GM12892 (cell line): ENCODE results near the gene PML.

Experiments
- DNase-seq: peaks from one replicate; pipeline ENCODE4 v3.0.0; 2011; ENCODE audit not compliant: insufficient read length
- FAIRE-seq: peaks from 2 replicates; lab custom pipeline; 2011; peaks lifted over from hg19 to GRCh38; lab: Jason Lieb, UNC
- POLR2A ChIP-seq: IDR thresholded peaks from 2 replicates; pipeline ENCODE4 v1.6.1; 2011; ENCODE audit warnings: low read depth, low read length, control low read depth
- POLR2AphosphoS5 ChIP-seq: IDR thresholded peaks from 2 replicates; pipeline ENCODE4 v1.6.1; 2011; ENCODE audit warnings: low read depth, low read length, control low read depth
- TAF1 ChIP-seq: IDR thresholded peaks from 2 replicates; pipeline ENCODE4 v1.6.1; 2011; ENCODE audit warnings: low read depth, mild to moderate bottlenecking, control low read depth, low read length, borderline replicate concordance

The PML gene

GRCh38 chr15:74007820-74008371, 13.4 kb downstream of the PML start:
- FAIRE-seq (peak; percentile 76), DNase-seq (no peak)
- TF ChIP-seq POLR2A (no peak), POLR2AphosphoS5 (no peak), TAF1 (no peak)

GRCh38 chr15:74008901-74009300, 14.4 kb downstream of the PML start:
- FAIRE-seq (no peak), DNase-seq (no peak)
- TF ChIP-seq TAF1 = no peak
- no peak for TF ChIP-seq POLR2AphosphoS5
- no peak for TF ChIP-seq POLR2A

GRCh38 chr15:74010929-74011540, 16.5 kb downstream of the PML start:
- TF ChIP-seq POLR2A (no peak), POLR2AphosphoS5 (no peak), TAF1 (no peak)
- no peak for DNase-seq
- FAIRE-seq = no peak

DNA sequence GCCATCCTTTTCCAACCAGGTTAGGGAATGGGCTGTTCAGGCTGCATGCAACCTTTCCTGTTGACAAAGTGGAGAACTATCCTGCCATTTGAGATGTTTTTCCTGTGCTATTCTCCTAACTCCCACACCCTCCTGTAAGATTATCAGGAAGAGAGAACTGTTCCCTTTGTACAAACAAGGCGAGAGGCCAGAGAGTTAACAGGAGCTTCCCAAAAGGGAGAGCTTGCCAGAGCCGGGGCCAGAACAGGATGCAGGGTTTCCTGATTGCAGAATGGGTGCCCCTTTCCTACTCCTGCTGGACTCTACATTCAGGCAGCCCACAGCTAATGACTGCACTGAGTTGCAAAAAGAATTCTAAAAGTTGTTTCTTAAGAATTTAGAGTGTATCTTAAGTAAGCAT, 17.1 kb downstream of the PML start:
- TF ChIP-seq POLR2A = no peak
- no peak for TF ChIP-seq TAF1
- no peak for TF ChIP-seq POLR2AphosphoS5
- no peak for FAIRE-seq
- no peak for DNase-seq

DNA sequence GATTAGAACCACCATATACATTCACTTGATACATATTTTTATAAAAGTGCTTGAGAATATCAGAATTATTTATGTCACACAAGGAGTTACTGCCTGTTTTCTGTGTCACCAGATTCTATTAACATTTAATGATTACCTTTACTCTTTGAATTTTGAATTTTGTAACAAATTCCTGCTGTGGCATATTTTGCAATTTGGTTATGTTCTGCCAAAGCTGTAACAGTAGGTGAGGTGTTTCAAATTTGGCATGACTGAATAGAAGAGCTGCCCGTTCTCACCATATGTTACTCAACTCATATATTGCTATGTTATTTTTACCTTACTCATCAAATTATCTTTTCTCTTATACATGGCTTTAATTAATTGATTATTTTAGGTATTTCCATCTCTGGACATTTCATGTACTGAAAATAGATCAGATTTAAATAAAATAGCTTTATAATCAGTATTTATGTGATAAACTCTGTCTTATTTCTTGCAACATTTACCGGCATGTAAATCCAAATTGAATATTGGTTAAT, 18.9 kb downstream of the PML start:
- no peak for DNase-seq
- FAIRE-seq = no peak
- no peak for TF ChIP-seq POLR2A
- no peak for TF ChIP-seq TAF1
- no peak for TF ChIP-seq POLR2AphosphoS5

GRCh38 chr15:74019734-74020133, 25.2 kb downstream of the PML start:
- DNase-seq (no peak), FAIRE-seq (no peak)

DNA sequence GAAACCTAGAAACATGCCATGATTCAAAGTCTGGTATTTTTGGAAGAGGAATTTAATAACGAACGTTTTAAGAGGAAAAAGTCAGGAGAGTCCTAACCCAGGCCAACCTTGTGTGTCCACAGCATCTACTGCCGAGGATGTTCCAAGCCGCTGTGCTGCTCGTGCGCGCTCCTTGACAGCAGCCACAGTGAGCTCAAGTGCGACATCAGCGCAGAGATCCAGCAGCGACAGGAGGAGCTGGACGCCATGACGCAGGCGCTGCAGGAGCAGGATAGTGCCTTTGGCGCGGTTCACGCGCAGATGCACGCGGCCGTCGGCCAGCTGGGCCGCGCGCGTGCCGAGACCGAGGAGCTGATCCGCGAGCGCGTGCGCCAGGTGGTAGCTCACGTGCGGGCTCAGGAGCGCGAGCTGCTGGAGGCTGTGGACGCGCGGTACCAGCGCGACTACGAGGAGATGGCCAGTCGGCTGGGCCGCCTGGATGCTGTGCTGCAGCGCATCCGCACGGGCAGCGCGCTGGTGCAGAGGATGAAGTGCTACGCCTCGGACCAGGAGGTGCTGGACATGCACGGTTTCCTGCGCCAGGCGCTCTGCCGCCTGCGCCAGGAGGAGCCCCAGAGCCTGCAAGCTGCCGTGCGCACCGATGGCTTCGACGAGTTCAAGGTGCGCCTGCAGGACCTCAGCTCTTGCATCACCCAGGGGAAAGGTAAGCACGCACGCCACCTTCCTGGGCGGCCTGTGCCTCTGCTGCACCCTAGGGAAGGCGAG, 28.4 kb downstream of the PML start:
- no peak for DNase-seq
- no peak for TF ChIP-seq POLR2AphosphoS5
- no peak for TF ChIP-seq TAF1
- no peak for TF ChIP-seq POLR2A
- no peak for FAIRE-seq

More at GRCh38 chr15:74019734-74020133, 25.2 kb downstream of the PML start:
- TF ChIP-seq TAF1 (no peak), POLR2AphosphoS5 (no peak), POLR2A (no peak)

DNA sequence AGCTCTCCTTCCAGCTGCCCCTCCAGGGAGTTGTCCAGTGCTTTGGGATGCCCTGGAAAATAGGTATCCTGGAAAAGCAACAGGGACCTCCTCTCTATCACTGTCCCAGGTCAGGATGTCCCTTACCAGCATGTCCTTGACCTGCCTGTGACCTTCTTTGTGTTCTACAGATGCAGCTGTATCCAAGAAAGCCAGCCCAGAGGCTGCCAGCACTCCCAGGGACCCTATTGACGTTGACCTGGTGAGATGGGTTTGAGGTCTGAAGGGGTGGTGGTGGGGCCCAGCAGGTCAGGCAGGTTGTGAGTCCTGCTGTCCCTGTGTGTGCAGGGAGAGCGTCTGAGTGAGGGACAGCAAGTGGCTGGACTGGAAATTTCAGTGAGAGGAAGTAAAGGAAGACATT, 30.2 kb downstream of the PML start:
- DNase-seq (no peak), FAIRE-seq (no peak)
- TF ChIP-seq TAF1 (no peak), POLR2A (no peak), POLR2AphosphoS5 (no peak)

DNA sequence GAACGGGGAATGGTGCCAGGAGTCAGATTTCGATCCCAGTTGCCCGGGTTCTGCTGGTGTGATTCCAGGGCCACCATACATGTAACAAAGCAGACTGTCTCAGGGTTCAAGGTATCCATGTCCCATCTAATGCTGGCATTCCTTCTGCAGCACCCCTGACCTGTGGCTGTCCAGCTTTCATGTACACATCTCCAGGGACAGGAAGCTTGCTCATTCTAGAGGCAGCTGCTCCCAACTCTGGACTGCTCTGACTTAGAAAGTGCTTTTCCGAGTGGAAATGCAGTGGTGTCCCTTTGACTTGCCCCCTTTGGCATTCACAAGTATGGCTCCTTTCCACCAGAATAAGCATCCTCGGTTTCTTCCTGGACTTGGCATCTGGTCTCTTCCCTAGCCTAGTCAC, 30.9 kb downstream of the PML start:
- FAIRE-seq (no peak), DNase-seq (no peak)
- TF ChIP-seq POLR2A = no peak
- TF ChIP-seq POLR2AphosphoS5 = no peak
- TF ChIP-seq TAF1 = no peak

GRCh38 chr15:74027688-74028087, 33.2 kb downstream of the PML start:
- FAIRE-seq (no peak), DNase-seq (no peak)
- TF ChIP-seq POLR2AphosphoS5 (no peak), POLR2A (no peak), TAF1 (no peak)

DNA sequence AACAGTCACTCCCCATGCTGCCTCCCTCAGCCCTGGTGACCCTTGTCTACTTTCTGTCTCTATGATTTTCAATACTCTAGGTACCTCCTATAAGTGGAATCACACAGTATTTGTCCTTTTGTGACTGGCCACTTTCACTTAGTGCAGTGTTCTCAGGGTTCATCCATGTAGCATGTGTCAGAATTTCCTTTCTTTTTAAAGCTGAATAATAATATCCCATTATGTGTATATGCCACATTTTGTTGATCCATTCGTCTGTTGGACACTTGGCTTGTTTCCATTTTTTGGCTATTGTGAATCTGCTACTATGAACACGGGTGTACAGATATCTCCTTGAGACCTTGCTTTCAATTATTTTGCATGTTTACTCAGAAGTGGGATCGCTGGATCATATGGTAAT, 34.1 kb downstream of the PML start:
- DNase-seq (no peak), FAIRE-seq (no peak)
- TF ChIP-seq TAF1 (no peak), POLR2AphosphoS5 (no peak), POLR2A (no peak)

DNA sequence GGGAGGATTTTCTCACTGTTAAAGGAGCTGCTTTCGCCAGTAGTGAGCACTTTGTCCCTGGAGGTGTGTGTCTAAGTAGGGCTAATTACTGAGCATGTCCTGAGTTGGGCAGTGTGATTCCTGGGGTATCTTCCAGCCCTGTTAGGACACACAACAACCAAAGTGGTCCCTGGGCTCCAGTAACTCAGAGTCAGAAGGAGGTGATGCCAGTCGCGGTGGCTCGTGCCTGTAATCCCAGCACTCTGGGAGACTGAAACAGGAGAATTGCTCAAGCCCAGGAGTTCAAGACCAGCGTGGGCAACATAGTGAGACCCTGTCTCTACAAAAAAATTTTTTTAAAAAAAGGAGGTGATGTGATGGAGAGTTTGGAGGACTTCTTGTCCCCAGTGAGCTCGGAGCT, 37.5 kb downstream of the PML start:
- FAIRE-seq (no peak), DNase-seq (no peak)
- TF ChIP-seq POLR2A (no peak), TAF1 (no peak), POLR2AphosphoS5 (no peak)
